ENCODE data around the gene ARSG. TPM values are rescaled to one million over a fixed set of nuclear protein-coding genes. Genes with fewer than 3 reads are reported as not detected.
"Not testable (repeated sequence)": the region's sequence is repeated elsewhere in the genome, so short reads cannot be mapped to it uniquely, and the experiment has no call there.

Gene ARSG
- polyA plus RNA-seq, 3 donors, result 15.5 to 19.3 (median 19.2) TPM

GRCh38 chr17:68413597-68414560, 122.6 kb downstream of the ARSG start:
- H2AFZ ChIP-seq (ENCODE audit: insufficient read depth, low read depth, low read length, poor library complexity, severe bottlenecking); H3K27me3 Mint-ChIP-seq (ENCODE audit: low read depth in 3 of 3); H3K27me3 ChIP-seq (ENCODE audit: control insufficient read depth in 2 of 2, insufficient read depth in 2 of 2, low read length in 2 of 2); H3K27ac ChIP-seq (ENCODE audit: low read depth in 1 of 2, low read length in 2 of 2); H3K4me2 ChIP-seq (replicated peaks; ENCODE audit: extremely low read depth, low read length, poor library complexity, severe bottlenecking); H3K9ac ChIP-seq (ENCODE audit: insufficient read depth, low read length, poor library complexity, severe bottlenecking); H4K20me1 ChIP-seq (ENCODE audit: insufficient read depth, low read length); H3K79me2 ChIP-seq (ENCODE audit: insufficient read depth, low read length); intact Hi-C loops (cut with micrococcal nuclease); H3K36me3 ChIP-seq (replicated peaks in 1 of 2; ENCODE audit: control insufficient read depth in 1 of 2, insufficient read depth in 2 of 2, low read length in 2 of 2); H3K9me3 ChIP-seq (replicated peaks in 1 of 2; ENCODE audit: control insufficient read depth in 1 of 2, insufficient read depth in 1 of 2, low read length in 2 of 2); H3K4me1 ChIP-seq (ENCODE audit: control insufficient read depth in 1 of 2, insufficient read depth in 2 of 2, low read length in 2 of 2): not testable (repeated sequence)
- peak overlapping the region; percentile 16 to 55 (median 37) for H3K4me3 ChIP-seq (replicated peaks in 1 of 3; ENCODE audit: low read depth in 2 of 3, low read length in 3 of 3)
- H3K9me3 Mint-ChIP-seq, result peaks cover 8 to 26% (median 17%) of the 10 kb centered on the region in 7 donors
- peak overlapping the region; percentile 82 to 94 (median 91) for H3K27ac Mint-ChIP-seq
- WGBS (ENCODE audit: insufficient coverage), result 0% methylated on average over 8 of the region's 34 CpGs
- peaks cover 19 to 28% of the 10 kb centered on the region in 2 donors for H3K36me3 Mint-ChIP-seq
- peak overlapping the region; percentile 88 to 93 for H3K4me3 Mint-ChIP-seq
- DNase-seq, result peak; percentile 45 to 49 (median 48)
- peaks cover 14% of the 10 kb centered on the region for H3K4me1 Mint-ChIP-seq

GRCh38 chr17:68414901-68415300, 123.6 kb downstream of the ARSG start:
- H3K36me3 ChIP-seq (replicated peaks in 1 of 2; ENCODE audit: control insufficient read depth in 1 of 2, insufficient read depth in 2 of 2, low read length in 2 of 2); H3K9ac ChIP-seq (ENCODE audit: insufficient read depth, low read length, poor library complexity, severe bottlenecking); H2AFZ ChIP-seq (ENCODE audit: insufficient read depth, low read depth, low read length, poor library complexity, severe bottlenecking); H3K4me3 ChIP-seq (replicated peaks in 1 of 3; ENCODE audit: low read depth in 2 of 3, low read length in 3 of 3); H3K4me3 Mint-ChIP-seq; H3K4me2 ChIP-seq (replicated peaks; ENCODE audit: extremely low read depth, low read length, poor library complexity, severe bottlenecking); H3K4me1 ChIP-seq (ENCODE audit: control insufficient read depth in 1 of 2, insufficient read depth in 2 of 2, low read length in 2 of 2); H4K20me1 ChIP-seq (ENCODE audit: insufficient read depth, low read length); H3K27me3 Mint-ChIP-seq (ENCODE audit: low read depth in 3 of 3); DNase-seq; intact Hi-C loops (cut with micrococcal nuclease); H3K27ac ChIP-seq (ENCODE audit: low read depth in 1 of 2, low read length in 2 of 2); H3K79me2 ChIP-seq (ENCODE audit: insufficient read depth, low read length); H3K9me3 ChIP-seq (replicated peaks in 1 of 2; ENCODE audit: control insufficient read depth in 1 of 2, insufficient read depth in 1 of 2, low read length in 2 of 2); H3K27me3 ChIP-seq (ENCODE audit: control insufficient read depth in 2 of 2, insufficient read depth in 2 of 2, low read length in 2 of 2): not testable (repeated sequence)
- Mint-ChIP-seq H3K27ac (peak overlapping the region in 2 of 7 donors; percentile 12 to 27), H3K4me1 (peaks cover 14% of the 10 kb centered on the region), H3K36me3 (peaks cover 26 to 37% of the 10 kb centered on the region in 2 donors), H3K9me3 (peaks cover 8 to 26% (median 17%) of the 10 kb centered on the region in 7 donors)
